Smooth muscle cell (in vitro differentiated cells): ENCODE results near the gene FOXL3. TPM values are rescaled to one million over a fixed set of nuclear protein-coding genes. Genes with fewer than 3 reads are reported as not detected.
"Not testable (repeated sequence)": the region's sequence is repeated elsewhere in the genome, so short reads cannot be mapped to it uniquely, and the experiment has no call there.

Experiments used
- DNase-seq: peaks from one replicate; lab custom pipeline; 2025; ENCODE audit not compliant: unreplicated experiment; lab: John Stamatoyannopoulos, UW
- H2AFZ ChIP-seq: fragments of 200-600 bp; sonication (generic); 2 replicates; pipeline ENCODE4 v1.6.0; 2016; ENCODE audit warnings: antibody characterized with exemption, low read depth, mild to moderate bottlenecking
- H3F3A ChIP-seq: fragments of 200-600 bp; sonication (generic); 2 replicates; pipeline ENCODE4 v1.6.0; 2017; ENCODE audit warnings: antibody characterized with exemption, low read depth
- H3K27ac ChIP-seq: fragments of 200-600 bp; sonication (generic); 2 replicates; pipeline ENCODE4 v1.5.1; 2016; ENCODE audit warnings: low read depth, mild to moderate bottlenecking
- H3K27me3 ChIP-seq: fragments of 200-600 bp; sonication (generic); 2 replicates; pipeline ENCODE4 v1.6.1; 2016; ENCODE audit warnings: low read depth, mild to moderate bottlenecking
- H3K36me3 ChIP-seq: fragments of 200-600 bp; sonication (generic); 2 replicates; pipeline ENCODE4 v1.5.1; 2016; ENCODE audit warnings: low read depth
- H3K4me1 ChIP-seq: fragments of 200-600 bp; sonication (generic); 2 replicates; pipeline ENCODE4 v1.5.1; 2016; ENCODE audit warnings: low read depth
- H3K4me2 ChIP-seq: fragments of 200-600 bp; sonication (generic); 2 replicates; pipeline ENCODE4 v1.6.0; 2016; ENCODE audit warnings: mild to moderate bottlenecking
- H3K4me3 ChIP-seq: fragments of 200-600 bp; sonication (generic); 2 replicates; pipeline ENCODE4 v1.5.1; 2016; ENCODE audit warnings: mild to moderate bottlenecking
- H3K79me2 ChIP-seq: fragments of 200-600 bp; sonication (generic); 2 replicates; pipeline ENCODE4 v1.6.0; 2016; ENCODE audit warnings: low read depth, mild to moderate bottlenecking
- H3K9ac ChIP-seq: fragments of 200-600 bp; sonication (generic); 2 replicates; pipeline ENCODE4 v1.6.0; 2016; ENCODE audit warnings: low read depth
- H3K9me3 ChIP-seq: fragments of 200-600 bp; sonication (generic); replicated peaks from 2 replicates; pipeline ENCODE4 v1.5.1; 2016; ENCODE audit warnings: low read depth
- H4K20me1 ChIP-seq: fragments of 200-600 bp; sonication (generic); 2 replicates; pipeline ENCODE4 v1.6.0; 2016; ENCODE audit warnings: low read depth
- WGBS: methylation state at CpG from one replicate; pipeline ENCODE4 v1.1.7; 2016; ENCODE audit warnings: low lambda C conversion rate; 5-methylcytosine and 5-hydroxymethylcytosine counted together
- polyA plus RNA-seq: library from polyadenylated mRNA; unstranded; fragments of >200 nt; fragmentation: Nextera tagmentation; extraction: Ambion mirVana; gene quantifications from 2 replicates; pipeline ENCODE4 v1.2.1, GENCODE V29; 2016
- total RNA-seq: library from RNA; depleted of rRNA; stranded (reverse); fragments of >200 nt; gene quantifications from 2 replicates; pipeline ENCODE4 v1.2.3, GENCODE V29; 2014
- TF ChIP-seq, protein P1 (sequence below): fragments of 200-600 bp; sonication (generic); IDR thresholded peaks from 2 replicates; pipeline ENCODE4 v1.5.1; 2017; ENCODE audit warnings: borderline replicate concordance, mild to moderate bottlenecking, antibody characterized with exemption; ENCODE audit not compliant: insufficient read depth, poor library complexity, severe bottlenecking

Gene FOXL3
- total RNA-seq (not detected in 2 replicates), polyA plus RNA-seq (not detected in 2 replicates)

- Histone ChIP-seq H3K36me3 (no peaks in the 10 kb centered on the region), H3F3A (no peaks in the 10 kb centered on the region), H3K4me2 (no peak within 1 kb of the TSS), H3K79me2 (no peaks in the 10 kb centered on the region), H4K20me1 (no peaks in the 10 kb centered on the region), H3K4me3 (no peak within 1 kb of the TSS), H3K4me1 (no peaks in the 10 kb centered on the region), H3K9ac (no peak within 1 kb of the TSS), H2AFZ (no peak within 1 kb of the TSS), H3K27ac (no peak within 1 kb of the TSS), H3K27me3 (no peaks in the 10 kb centered on the region), H3K9me3 (no peaks in the 10 kb centered on the region)
- no peak for DNase-seq
- 97% methylated on average over 52 of the region's 79 CpGs for WGBS
- TF ChIP-seq, protein P1, sequence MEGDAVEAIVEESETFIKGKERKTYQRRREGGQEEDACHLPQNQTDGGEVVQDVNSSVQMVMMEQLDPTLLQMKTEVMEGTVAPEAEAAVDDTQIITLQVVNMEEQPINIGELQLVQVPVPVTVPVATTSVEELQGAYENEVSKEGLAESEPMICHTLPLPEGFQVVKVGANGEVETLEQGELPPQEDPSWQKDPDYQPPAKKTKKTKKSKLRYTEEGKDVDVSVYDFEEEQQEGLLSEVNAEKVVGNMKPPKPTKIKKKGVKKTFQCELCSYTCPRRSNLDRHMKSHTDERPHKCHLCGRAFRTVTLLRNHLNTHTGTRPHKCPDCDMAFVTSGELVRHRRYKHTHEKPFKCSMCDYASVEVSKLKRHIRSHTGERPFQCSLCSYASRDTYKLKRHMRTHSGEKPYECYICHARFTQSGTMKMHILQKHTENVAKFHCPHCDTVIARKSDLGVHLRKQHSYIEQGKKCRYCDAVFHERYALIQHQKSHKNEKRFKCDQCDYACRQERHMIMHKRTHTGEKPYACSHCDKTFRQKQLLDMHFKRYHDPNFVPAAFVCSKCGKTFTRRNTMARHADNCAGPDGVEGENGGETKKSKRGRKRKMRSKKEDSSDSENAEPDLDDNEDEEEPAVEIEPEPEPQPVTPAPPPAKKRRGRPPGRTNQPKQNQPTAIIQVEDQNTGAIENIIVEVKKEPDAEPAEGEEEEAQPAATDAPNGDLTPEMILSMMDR, result no peak
Measured at GRCh38 chr7:289756-290553, at the start of gene FOXL3. FOXL3 (plus strand) TSS chr7:290170; CDS start chr7:290170, 0 bp downstream.

DNA sequence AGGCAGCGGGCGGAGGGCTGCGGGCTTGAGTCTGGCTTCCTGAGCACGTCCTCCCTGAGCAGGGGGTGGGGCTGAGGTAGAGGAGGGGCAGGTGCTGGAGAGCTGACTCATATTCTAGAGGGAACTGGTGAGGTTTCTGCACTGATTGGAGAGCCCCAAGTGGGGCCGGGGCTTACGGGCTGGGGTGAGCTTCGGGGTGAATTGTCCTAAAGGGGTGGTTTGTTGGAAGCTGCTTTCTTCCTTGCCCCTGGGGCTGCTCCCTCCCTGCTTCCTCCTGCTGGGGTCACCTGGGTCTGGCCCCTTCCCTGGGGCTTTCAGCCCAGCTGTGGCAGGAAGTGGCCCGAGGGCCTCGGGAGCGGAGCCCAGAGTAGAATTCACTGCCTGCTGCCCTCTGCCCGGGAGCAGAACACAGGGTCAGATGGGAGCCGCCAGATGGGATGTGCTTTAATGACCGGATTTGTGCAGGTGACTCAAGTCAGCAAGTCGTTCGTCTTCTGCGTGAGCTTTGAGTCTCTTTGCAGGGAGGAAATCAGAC, 49.0 kb upstream of the FOXL3 start:
- Histone ChIP-seq H3K27me3 (no peaks in the 10 kb centered on the region), H2AFZ (no peak overlapping the region), H3K4me1 (no peaks in the 10 kb centered on the region), H3K27ac (no peak overlapping the region), H3K4me3 (no peak overlapping the region), H3K79me2 (no peaks in the 10 kb centered on the region), H3K36me3 (no peaks in the 10 kb centered on the region), H3K4me2 (no peak overlapping the region), H3F3A (no peaks in the 10 kb centered on the region), H3K9ac (no peak overlapping the region), H3K9me3 (no peaks in the 10 kb centered on the region), H4K20me1 (no peaks in the 10 kb centered on the region)
- 66% methylated on average over 15 of the region's 16 CpGs for WGBS
- DNase-seq, result no peak
- TF ChIP-seq, protein P1, result no peak

DNA sequence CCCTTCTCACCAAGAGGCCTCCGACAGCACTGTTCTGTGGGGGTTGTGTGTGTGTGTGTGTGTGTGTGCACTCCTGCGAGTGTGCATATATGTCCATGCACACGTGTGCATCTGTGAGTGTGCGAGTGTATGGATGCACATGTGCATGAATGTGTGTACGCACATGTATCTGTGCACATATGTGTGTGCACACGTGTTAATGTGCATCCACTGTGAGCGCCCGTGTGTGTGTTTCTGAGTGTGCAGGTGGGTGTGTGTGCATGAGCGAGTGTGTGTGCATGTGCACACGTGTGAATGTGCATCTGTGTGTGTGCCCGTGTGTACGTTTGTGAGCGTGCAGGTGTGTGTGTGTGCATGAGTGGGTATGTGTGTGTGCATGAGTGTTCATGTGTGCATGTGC, 48.5 kb upstream of the FOXL3 start:
- Histone ChIP-seq H3K27ac (no peak overlapping the region), H3K79me2 (no peaks in the 10 kb centered on the region), H3K4me2 (no peak overlapping the region), H3K36me3 (no peaks in the 10 kb centered on the region), H3K27me3 (no peaks in the 10 kb centered on the region), H3K4me3 (no peak overlapping the region), H4K20me1 (no peaks in the 10 kb centered on the region), H3K4me1 (no peaks in the 10 kb centered on the region), H3F3A (no peaks in the 10 kb centered on the region), H2AFZ (no peak overlapping the region), H3K9me3 (no peaks in the 10 kb centered on the region), H3K9ac (no peak overlapping the region)
- TF ChIP-seq, protein P1, result no peak
- WGBS, result 96% methylated on average over 13 of the region's 13 CpGs
- DNase-seq, result no peak

GRCh38 chr7:242826-243579, 47.0 kb upstream of the FOXL3 start:
- H3K36me3 ChIP-seq, DNase-seq, H3K79me2 ChIP-seq, H3K27ac ChIP-seq, H2AFZ ChIP-seq, H3K27me3 ChIP-seq, H3K9ac ChIP-seq, H3F3A ChIP-seq, H4K20me1 ChIP-seq, H3K4me1 ChIP-seq, H3K4me2 ChIP-seq, H3K4me3 ChIP-seq, H3K9me3 ChIP-seq: not testable (repeated sequence)
- WGBS, result 94% methylated on average over 8 of the region's 21 CpGs

DNA sequence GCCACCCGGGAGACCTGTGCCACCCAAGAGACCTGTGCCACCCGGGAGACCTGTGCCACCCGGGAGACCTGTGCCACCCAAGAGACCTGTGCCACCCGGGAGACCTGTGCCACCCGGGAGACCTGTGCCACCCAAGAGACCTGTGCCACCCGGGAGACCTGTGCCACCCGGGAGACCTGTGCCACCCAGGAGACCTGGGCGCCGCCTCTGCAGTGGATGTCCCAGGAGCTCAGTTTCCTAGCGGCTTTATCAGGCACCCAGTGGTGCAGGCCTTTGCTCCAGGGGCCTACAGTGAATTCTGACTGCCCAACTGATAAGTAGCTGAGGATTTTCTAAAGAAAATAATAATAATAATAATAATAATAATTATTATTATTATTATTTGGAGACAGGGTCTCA, 46.4 kb upstream of the FOXL3 start:
- H3K9me3 ChIP-seq, H3K27ac ChIP-seq, H3K36me3 ChIP-seq, DNase-seq, H3K4me3 ChIP-seq, H3K4me2 ChIP-seq, H3K4me1 ChIP-seq, H2AFZ ChIP-seq, H3F3A ChIP-seq, H3K9ac ChIP-seq, H3K27me3 ChIP-seq, H3K79me2 ChIP-seq, H4K20me1 ChIP-seq: not testable (repeated sequence)
- 99% methylated on average over 5 of the region's 10 CpGs for WGBS
